ENCODE results near the gene MME. TPM values are rescaled to one million over a fixed set of nuclear protein-coding genes. Genes with fewer than 3 reads are reported as not detected.

The MME gene
- total RNA-seq, 1 donor from 2014 or later: 83.5 TPM

- no peaks in the 10 kb centered on the region for H3K36me3 ChIP-seq (ENCODE audit: control insufficient read depth, insufficient read depth, low read length)
- H3K27me3 ChIP-seq (ENCODE audit: control insufficient read depth, insufficient read depth, low read length): no peaks in the 10 kb centered on the region
- TF ChIP-seq CTCF (IDR thresholded peaks at IDR 0.05; ENCODE audit: insufficient read depth, low read length, poor library complexity, severe bottlenecking): no peak
These were observed 107.9 kb downstream of the MME start for GRCh38 chr3:155188031-155188430.

GRCh38 chr3:155189478-155189877 is 109.4 kb downstream of the MME start:
- Histone ChIP-seq H3K36me3 (ENCODE audit: control insufficient read depth, insufficient read depth, low read length) (no peaks in the 10 kb centered on the region), H3K27me3 (ENCODE audit: control insufficient read depth, insufficient read depth, low read length) (no peaks in the 10 kb centered on the region), H3K4me3 (ENCODE audit: low read depth, low read length) (no peak overlapping the region)
- no peak for DNase-seq (ENCODE audit: low read depth)
- TF ChIP-seq CTCF (IDR thresholded peaks at IDR 0.05; ENCODE audit: insufficient read depth, low read length, poor library complexity, severe bottlenecking): no peak

More at GRCh38 chr3:155188031-155188430, 107.9 kb downstream of the MME start:
- no peak for DNase-seq (ENCODE audit: low read depth)
- no peak overlapping the region for H3K4me3 ChIP-seq (ENCODE audit: low read depth, low read length)

GRCh38 chr3:155190691-155191090 is 110.6 kb downstream of the MME start:
- DNase-seq (ENCODE audit: low read depth): no peak
- no peak for TF ChIP-seq CTCF (IDR thresholded peaks at IDR 0.05; ENCODE audit: insufficient read depth, low read length, poor library complexity, severe bottlenecking)
- H3K4me3 ChIP-seq (ENCODE audit: low read depth, low read length): no peak overlapping the region
- H3K36me3 ChIP-seq (ENCODE audit: control insufficient read depth, insufficient read depth, low read length): no peaks in the 10 kb centered on the region
- no peaks in the 10 kb centered on the region for H3K27me3 ChIP-seq (ENCODE audit: control insufficient read depth, insufficient read depth, low read length)

- Histone ChIP-seq H3K36me3 (ENCODE audit: control insufficient read depth, insufficient read depth, low read length) (no peaks in the 10 kb centered on the region), H3K4me3 (ENCODE audit: low read depth, low read length) (no peak overlapping the region), H3K27me3 (ENCODE audit: control insufficient read depth, insufficient read depth, low read length) (no peaks in the 10 kb centered on the region)
- DNase-seq (ENCODE audit: low read depth): no peak
- no peak for TF ChIP-seq CTCF (IDR thresholded peaks at IDR 0.05; ENCODE audit: insufficient read depth, low read length, poor library complexity, severe bottlenecking)
These were observed 113.0 kb downstream of the MME start for GRCh38 chr3:155192957-155193746.

- no peak overlapping the region for H3K4me3 ChIP-seq (ENCODE audit: low read depth, low read length)
- no peak for TF ChIP-seq CTCF (IDR thresholded peaks at IDR 0.05; ENCODE audit: insufficient read depth, low read length, poor library complexity, severe bottlenecking)
- H3K27me3 ChIP-seq (ENCODE audit: control insufficient read depth, insufficient read depth, low read length): no peaks in the 10 kb centered on the region
- H3K36me3 ChIP-seq (ENCODE audit: control insufficient read depth, insufficient read depth, low read length): no peaks in the 10 kb centered on the region
- no peak for DNase-seq (ENCODE audit: low read depth)
These were observed 113.7 kb downstream of the MME start for GRCh38 chr3:155193868-155194267.
